ENCODE data around the gene PLPPR1. TPM values are rescaled to one million over a fixed set of nuclear protein-coding genes. Genes with fewer than 3 reads are reported as not detected.

Gene PLPPR1
- total and polyA plus RNA-seq, 2 of the 13 experiments (the other 11 are each of a cell fraction or from before 2014, with no cell fraction given): 16.0 to 84.7 TPM

DNA sequence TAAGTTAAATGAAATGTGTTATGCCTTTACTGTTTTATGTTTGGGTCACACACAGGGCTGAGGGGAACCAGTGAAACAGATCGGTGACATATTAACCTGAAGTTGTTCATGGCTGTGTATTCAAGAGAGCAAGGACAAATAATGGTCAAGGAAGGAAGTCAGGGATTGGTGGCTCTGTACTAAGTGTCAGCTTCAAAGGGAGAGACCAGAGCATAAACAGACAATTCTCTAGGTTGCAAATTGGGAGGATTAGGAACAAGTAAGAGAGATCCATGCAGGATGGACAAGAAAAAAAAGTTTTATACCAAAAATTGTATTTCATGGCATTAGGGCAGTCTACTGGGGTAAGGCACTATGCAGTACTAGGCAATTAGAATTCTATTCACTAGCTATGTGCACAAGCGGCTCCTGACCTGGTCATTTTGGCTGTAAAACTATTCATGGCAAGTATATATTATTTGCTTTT, 156.3 kb downstream of the PLPPR1 start (continued):
- TF ChIP-seq LCORL (IDR thresholded peaks at IDR 0.05) (no peak), LCORL (CRISPR knock-in tag; IDR thresholded peaks at IDR 0.05) (0 out of 2 replicates have a peak, but pooled peaks have one; percentile 35), ADNP (CRISPR knock-in tag; IDR thresholded peaks at IDR 0.05) (no peak), FLYWCH1 (CRISPR knock-in tag; IDR thresholded peaks at IDR 0.05) (no peak), ZNF672 (CRISPR knock-in tag; IDR thresholded peaks at IDR 0.05) (no peak), THAP8 (CRISPR knock-in tag; IDR thresholded peaks at IDR 0.05; ENCODE audit: borderline replicate concordance) (no peak), ZEB1 (IDR thresholded peaks at IDR 0.05; ENCODE audit: insufficient replicate concordance, low read depth) (no peak), ELF4 (CRISPR knock-in tag; IDR thresholded peaks at IDR 0.05; ENCODE audit: borderline replicate concordance) (0 out of 2 replicates have a peak, but pooled peaks have one; percentile 64), ZSCAN31 (CRISPR knock-in tag; IDR thresholded peaks at IDR 0.05; ENCODE audit: low read depth) (0 out of 2 replicates have a peak, but pooled peaks have one; percentile 28), IRF2 (CRISPR knock-in tag; IDR thresholded peaks at IDR 0.05) (peak; percentile 52; the same call in 1 of the 2 replicates), SMC3 (IDR thresholded peaks at IDR 0.05; ENCODE audit: low read length) (no peak), KDM1A (CRISPR knock-in tag; IDR thresholded peaks at IDR 0.05) (no peak), MED8 (CRISPR knock-in tag; IDR thresholded peaks at IDR 0.05; ENCODE audit: insufficient replicate concordance) (no peak), NKX3-1 (CRISPR knock-in tag; IDR thresholded peaks at IDR 0.05) (no peak), GZF1 (CRISPR knock-in tag; IDR thresholded peaks at IDR 0.05) (no peak), TARDBP (CRISPR knock-in tag; IDR thresholded peaks at IDR 0.05) (peak; percentile 47; the same call in 1 of the 2 replicates), HNF1A (IDR thresholded peaks at IDR 0.05; ENCODE audit: low read depth) (peak; percentile 95), HNF1A (CRISPR knock-in tag; IDR thresholded peaks at IDR 0.05; ENCODE audit: borderline replicate concordance) (peak; percentile 97), U2AF1 (optimal IDR thresholded peaks at IDR 0.05; ENCODE audit: low read depth, low read length) (no peak), REPIN1 (CRISPR knock-in tag; IDR thresholded peaks at IDR 0.05; ENCODE audit: borderline replicate concordance, low read depth) (peak; percentile 38; the same call in 1 of the 2 replicates)
- TF ChIP-seq, protein P1, sequence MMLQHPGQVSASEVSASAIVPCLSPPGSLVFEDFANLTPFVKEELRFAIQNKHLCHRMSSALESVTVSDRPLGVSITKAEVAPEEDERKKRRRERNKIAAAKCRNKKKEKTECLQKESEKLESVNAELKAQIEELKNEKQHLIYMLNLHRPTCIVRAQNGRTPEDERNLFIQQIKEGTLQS (CRISPR knock-in tag; IDR thresholded peaks at IDR 0.05): no peak
